GM12878 (cell line): ENCODE data around the gene MAP3K5. TPM values are rescaled to one million over a fixed set of nuclear protein-coding genes. Genes with fewer than 3 reads are reported as not detected.

Source experiments
- ATAC-seq: fragments of 200-7000 bp; cut with Tn5 transposase; 3 replicates; pipeline ENCODE4 v1.9.1; 2020; ENCODE audit warnings: mild to moderate bottlenecking, moderate library complexity
- BruUV-seq: library from RNA; stranded (reverse); fragments of 400-500 nt; replicated peaks from 2 replicates; lab custom pipeline; 2021; lab: Mats Ljungman, UMichigan
- CTCF ChIA-PET: fragments of 300-600 bp; sonication (Branson Sonifier 250); formaldehyde crosslinking; extraction: SDS; loops from one replicate; lab custom pipeline; 2021; ENCODE audit warnings: inconsistent platforms; lab: Yijun Ruan, JAX
- POLR2A ChIA-PET: fragments of 350-600 bp; formaldehyde crosslinking; extraction: SDS; loops from one replicate; lab custom pipeline; 2021; ENCODE audit warnings: inconsistent platforms; lab: Charles Lee
- RAD21 ChIA-PET: fragments of 300-600 bp; sonication (Branson Sonifier 250); formaldehyde crosslinking; loops from one replicate; lab custom pipeline; 2023; ENCODE audit warnings: antibody characterized with exemption; ENCODE audit not compliant: unreplicated experiment; lab: Charles Lee
- SMC1A ChIA-PET: fragments of 300-600 bp; sonication (Branson Sonifier 250); formaldehyde crosslinking; loops from one replicate; lab custom pipeline; 2023; ENCODE audit not compliant: unreplicated experiment, uncharacterized antibody; lab: Charles Lee
- DNase-seq: peaks from one replicate; pipeline ENCODE4 v3.0.0-alpha.2; 2011; ENCODE audit warnings: low read depth, low spot score
- FAIRE-seq: peaks from 3 replicates; lab custom pipeline; 2011; peaks lifted over from hg19 to GRCh38; lab: Jason Lieb, UNC
- H2AFZ ChIP-seq: 2 replicates; pipeline ENCODE4 v1.6.0; 2011; ENCODE audit warnings: low read depth, low read length, control low read depth; ENCODE audit not compliant: control insufficient read depth
- H3K27ac ChIP-seq: 2 replicates; pipeline ENCODE4 v1.5.1; 2011; ENCODE audit warnings: control low read depth; ENCODE audit not compliant: control insufficient read depth, insufficient read depth
- H3K27me3 ChIP-seq, 2 experiments: replicated peaks in 1 of 2; 2 replicates each; pipeline versions ENCODE4 v1.6.0 to v1.6.1; 2011; ENCODE audit warnings: low read length in 1 of 2; ENCODE audit not compliant: control insufficient read depth in 2 of 2, insufficient read depth in 2 of 2
- H3K36me3 ChIP-seq, 2 experiments: 2 replicates each; pipeline ENCODE4 v1.5.1; 2011; ENCODE audit warnings: low read length in 1 of 2; ENCODE audit not compliant: control insufficient read depth in 2 of 2, insufficient read depth in 2 of 2
- H3K4me1 ChIP-seq: 2 replicates; pipeline ENCODE4 v1.6.1; 2011; ENCODE audit warnings: mild to moderate bottlenecking, low read length, moderate library complexity, mixed read lengths; ENCODE audit not compliant: control insufficient read depth, insufficient read depth
- H3K4me2 ChIP-seq: 2 replicates; pipeline ENCODE4 v1.6.0; 2011; ENCODE audit warnings: control low read depth; ENCODE audit not compliant: control insufficient read depth, insufficient read depth
- H3K4me3 ChIP-seq: fragments of 200-600 bp; sonication (generic); 2 replicates; pipeline ENCODE4 v1.5.1; 2016
- H3K79me2 ChIP-seq: 2 replicates; pipeline ENCODE4 v1.6.0; 2011; ENCODE audit warnings: low read length; ENCODE audit not compliant: control insufficient read depth, insufficient read depth
- H3K9ac ChIP-seq: 2 replicates; pipeline ENCODE4 v1.8.0; 2011; ENCODE audit warnings: low read length, control low read depth, mixed read lengths; ENCODE audit not compliant: control insufficient read depth, insufficient read depth
- H3K9me3 ChIP-seq: replicated peaks from 3 replicates; pipeline ENCODE4 v1.5.1; 2011; ENCODE audit warnings: mild to moderate bottlenecking, low read length; ENCODE audit not compliant: control insufficient read depth, insufficient read depth
- H4K20me1 ChIP-seq: 2 replicates; pipeline ENCODE4 v1.6.0; 2011; ENCODE audit not compliant: control insufficient read depth, insufficient read depth
- BCL11A ChIP-seq: IDR thresholded peaks from 2 replicates; pipeline ENCODE4 v1.6.1; 2011; ENCODE audit warnings: low read depth, low read length
- CREB1 ChIP-seq: IDR thresholded peaks from 2 replicates; pipeline ENCODE4 v1.6.1; 2012; ENCODE audit warnings: low read depth, mild to moderate bottlenecking, inconsistent platforms
- CREM ChIP-seq: IDR thresholded peaks from 2 replicates; pipeline ENCODE4 v1.6.1; 2014; ENCODE audit warnings: antibody characterized with exemption, low read depth
- JUNB ChIP-seq: IDR thresholded peaks from 2 replicates; pipeline ENCODE4 v1.6.1; 2016; ENCODE audit warnings: antibody characterized with exemption, mild to moderate bottlenecking
- MEF2B ChIP-seq: fragments of 450-650 bp; IDR thresholded peaks from 2 replicates; pipeline ENCODE4 v1.6.1; 2018; ENCODE audit warnings: mild to moderate bottlenecking, moderate library complexity; ENCODE audit not compliant: partially characterized antibody, poor library complexity, severe bottlenecking
- PKNOX1 ChIP-seq: fragments of 450-650 bp; IDR thresholded peaks from 2 replicates; pipeline ENCODE4 v1.6.1; 2016; ENCODE audit warnings: mild to moderate bottlenecking
- POLR2A ChIP-seq: IDR thresholded peaks from 2 replicates; pipeline ENCODE4 v1.6.1; 2011; ENCODE audit warnings: low read depth, mild to moderate bottlenecking, low read length
- POLR2AphosphoS5 ChIP-seq: IDR thresholded peaks from 2 replicates; pipeline ENCODE4 v1.6.1; 2011; ENCODE audit warnings: mild to moderate bottlenecking, low read length, inconsistent platforms
- POU2F2 ChIP-seq: IDR thresholded peaks from 3 replicates; pipeline ENCODE4 v1.6.1; 2011; ENCODE audit warnings: low read depth, mild to moderate bottlenecking, low read length, borderline replicate concordance
- SREBF1 ChIP-seq: IDR thresholded peaks from 2 replicates; pipeline ENCODE4 v1.6.1; 2012; ENCODE audit warnings: mild to moderate bottlenecking, low read length
- WGBS: methylation state at CpG from one replicate; pipeline ENCODE4 v1.1.6; 2016; ENCODE audit warnings: low lambda C conversion rate; ENCODE audit not compliant: insufficient replicate concordance, insufficient coverage; ENCODE audit errors: missing lambda C conversion rate; 5-methylcytosine and 5-hydroxymethylcytosine counted together
- in situ Hi-C: fragments of 300-500 bp; cut with MboI; formaldehyde crosslinking; loops from 9 replicates; pipeline ENCODE4 v1.14.3; 2018; ENCODE audit warnings: mixed read lengths
- intact Hi-C: fragments of 100-400 bp; cut with micrococcal nuclease; formaldehyde crosslinking; loops from one replicate; pipeline ENCODE4 v1.14.2; 2022; ENCODE audit not compliant: unreplicated experiment
- polyA plus RNA-seq, 11 experiments: library from polyadenylated mRNA; depleted of rRNA in 4 of 11; unstranded in 6 of 11; stranded (reverse) in 5 of 11; fragments of >200 nt; fragmentation: Nextera tagmentation in 4 of 11; fragmentation: Illumina TruSeq in 1 of 11; extraction: Ambion mirVana in 4 of 11; extraction: Trizol in 1 of 11; gene quantifications; 1 replicate in 1 of 11; 2 replicates in 10 of 11; pipeline versions ENCODE4 v1.2.1 to v1.2.3, GENCODE V29; 2011 to 2016; ENCODE audit warnings: inconsistent platforms in 2 of 11, missing spikeins in 2 of 11, low read depth in 1 of 11
- total RNA-seq, 4 experiments: library from RNA; depleted of rRNA in 3 of 4; stranded (reverse); fragments of >200 nt in 3 of 4; fragmentation: Illumina TruSeq in 1 of 4; extraction: Trizol in 1 of 4; gene quantifications; 2 replicates each; pipeline versions ENCODE4 v1.2.1 to v1.2.3, GENCODE V29; 2013 to 2021

Gene MAP3K5
- total and polyA plus RNA-seq, 10 of the 15 experiments (the other 5 are each of a cell fraction or from before 2014, with no cell fraction given) = 5.4 to 34.3 (median 26.4) TPM

GRCh38 chr6:136647363-136647852 lies 144.9 kb downstream of the MAP3K5 start:
- Histone ChIP-seq H3K27me3 (no peaks in the 10 kb centered on the region), H4K20me1 (no peaks in the 10 kb centered on the region), H3K4me1 (no peaks in the 10 kb centered on the region), H2AFZ (no peak overlapping the region), H3K79me2 (no peaks in the 10 kb centered on the region), H3K9ac (no peak overlapping the region; the same call in 1 of the 2 replicates), H3K27ac (peak overlapping the region; percentile 36; the same call in 1 of the 2 replicates), H3K36me3 (peaks cover 3 to 21% of the 10 kb centered on the region in 2 experiments), H3K9me3 (no peaks in the 10 kb centered on the region), H3K4me3 (no peak overlapping the region), H3K4me2 (no peak overlapping the region; the same call in 1 of the 2 replicates)
- FAIRE-seq (peak; percentile 70), ATAC-seq (peak; percentile 67), DNase-seq (peak; percentile 24)
- in situ Hi-C loops = no loop called here
- WGBS = 23% methylated on average over 9 of the region's 9 CpGs
- CTCF ChIA-PET = interaction anchor here (1.0 to 8.6 kb wide), 6 partner anchors 10 to 141 kb away, joined by 4 to 411 read pairs (median 20); partner anchors contain the start of gene MAP3K5
- SMC1A ChIA-PET = interaction anchor here (0.6 to 12.7 kb wide), 10 partner anchors 21 to 278 kb away, joined by 3 to 275 read pairs (median 3); partner anchors contain the start of gene MAP3K5
- RAD21 ChIA-PET = interaction anchor here (4.4 to 8.5 kb wide), 2 partner anchors 72 to 143 kb away, joined by 56 to 296 read pairs; partner anchors contain the start of gene MAP3K5
- TF ChIP-seq JUNB (peak; percentile 37), CREM (peak; percentile 49; the same call in 1 of the 2 replicates), SREBF1 (no peak), PKNOX1 (0 out of 2 replicates have a peak, but pooled peaks have one; percentile 7), POLR2AphosphoS5 (no peak), POLR2A (peak; percentile 30; the same call in 1 of the 2 replicates), BCL11A (no peak), POU2F2 (no peak), CREB1 (peak; percentile 87), MEF2B (no peak)
- POLR2A ChIA-PET = interaction anchor here (1.1 kb wide), 1 partner anchor 145 kb away, joined by 3 read pairs; the partner anchor contains the start of gene MAP3K5
- BruUV-seq = no TSS peak
- intact Hi-C loops = no loop called here
